Body of pancreas (tissue), 4 donors: Measurements from ENCODE around the gene KLHDC8B. TPM values are rescaled to one million over a fixed set of nuclear protein-coding genes. Genes with fewer than 3 reads are reported as not detected.
A peak's percentile ranks its signal among the peaks of the same experiment; 100 is the strongest.
"Not testable (repeated sequence)": the region's sequence is repeated elsewhere in the genome, so short reads cannot be mapped to it uniquely, and the experiment has no call there.

Source experiments
- ATAC-seq: fragments of 150-250 bp; one replicate; pipeline ENCODE4 v1.9.1; 2016
- DNase-seq, 4 donors: peaks; one replicate each; pipeline ENCODE4 v3.0.0-alpha.2; 2019
- H3K27ac ChIP-seq, 4 donors: fragments of 200-600 bp; sonication (generic); 1 replicate in 3 of 4; 2 replicates in 1 of 4; pipeline versions ENCODE4 v1.5.1 to v1.6.1; 2016 to 2019; ENCODE audit warnings: mild to moderate bottlenecking in 1 of 4, mixed read lengths in 1 of 4, moderate library complexity in 1 of 4
- H3K27me3 ChIP-seq, 2 donors: fragments of 200-600 bp; sonication (generic); one replicate each; pipeline ENCODE4 v1.6.0; 2016; ENCODE audit warnings: mild to moderate bottlenecking in 1 of 2
- H3K36me3 ChIP-seq, 2 donors: fragments of 200-600 bp; sonication (generic); replicated peaks in 1 of 2; 2 replicates each; pipeline ENCODE4 v1.5.1; 2016; ENCODE audit warnings: low read depth in 2 of 2; ENCODE audit not compliant: insufficient read depth in 1 of 2
- H3K4me1 ChIP-seq: fragments of 200-600 bp; sonication (generic); one replicate; pipeline ENCODE4 v1.6.0; 2016
- H3K4me3 ChIP-seq, 2 donors: fragments of 200-600 bp; sonication (generic); 1 replicate in 1 of 2; 2 replicates in 1 of 2; pipeline ENCODE4 v1.5.1; 2016 to 2019
- H3K9me3 ChIP-seq, 3 donors: fragments of 200-600 bp; sonication (generic); 1 replicate in 2 of 3; 2 replicates in 1 of 3; pipeline ENCODE4 v1.5.1; 2016
- CTCF ChIP-seq, 7 experiments: fragments of 450-650 bp in 4 of 7; fragments of 200-600 bp in 3 of 7; sonication (generic) in 3 of 7; IDR thresholded peaks; one replicate each; pipeline ENCODE4 v1.5.1; 2016 to 2019; ENCODE audit warnings: antibody characterized with exemption in 7 of 7
- POLR2A ChIP-seq, 3 donors: fragments of 450-650 bp; IDR thresholded peaks; one replicate each; pipeline ENCODE4 v1.6.1; 2016; ENCODE audit warnings: antibody characterized with exemption in 3 of 3, mild to moderate bottlenecking in 2 of 3
- WGBS, 2 donors: methylation state at CpG; one replicate each; pipeline ENCODE4 v1.1.5; 2017; 5-methylcytosine and 5-hydroxymethylcytosine counted together
- intact Hi-C: fragments of 100-400 bp; cut with DNase I; formaldehyde crosslinking; loops from one replicate; pipeline ENCODE4 v1.15.1; 2023
- total RNA-seq, 2 donors: library from RNA; depleted of rRNA; stranded (reverse); fragments of >200 nt; gene quantifications; one replicate each; pipeline ENCODE4 v1.1.0, GENCODE V29; 2016

Gene KLHDC8B
- total RNA-seq, 2 donors from 2014 or later, result 19.5 to 22.1 TPM

GRCh38 chr3:49213541-49213943, 42.1 kb downstream of the KLHDC8B start:
- Histone ChIP-seq H3K9me3 (no peaks in the 10 kb centered on the region), H3K27me3 (no peaks in the 10 kb centered on the region), H3K36me3 (no peaks in the 10 kb centered on the region), H3K27ac (no peak overlapping the region), H3K4me1 (peaks cover 9% of the 10 kb centered on the region), H3K4me3 (no peak overlapping the region)
- DNase-seq, result no peak
- WGBS, 2 donors, result 90 to 100% methylated on average over 1 to 14 of the region's 15 CpGs
- intact Hi-C loops, result no loop called here
- no peak for ATAC-seq
- no peak for TF ChIP-seq CTCF (IDR thresholded peaks at IDR 0.05)
- TF ChIP-seq POLR2A (IDR thresholded peaks at IDR 0.05), result no peak

- no peak overlapping the region for H3K4me3 ChIP-seq
- no peak for DNase-seq
- no peak for ATAC-seq
- no peaks in the 10 kb centered on the region for H3K27me3 ChIP-seq
- H3K9me3 ChIP-seq, result no peaks in the 10 kb centered on the region
- no peaks in the 10 kb centered on the region for H3K36me3 ChIP-seq
- H3K4me1 ChIP-seq, result peaks cover 14% of the 10 kb centered on the region
- TF ChIP-seq POLR2A (IDR thresholded peaks at IDR 0.05), result no peak
- no peak for TF ChIP-seq CTCF (IDR thresholded peaks at IDR 0.05)
- intact Hi-C loops, result no loop called here
- WGBS, 2 donors, result 66 to 78% methylated on average over 2 of the region's 2 CpGs
- no peak overlapping the region for H3K27ac ChIP-seq
Measured at GRCh38 chr3:49213998-49214397, 42.6 kb downstream of the KLHDC8B start.

GRCh38 chr3:49216687-49217086, 45.3 kb downstream of the KLHDC8B start:
- H3K27me3 ChIP-seq, H3K9me3 ChIP-seq, H3K27ac ChIP-seq, ATAC-seq, H3K36me3 ChIP-seq, intact Hi-C loops, DNase-seq, H3K4me3 ChIP-seq: not testable (repeated sequence)
- H3K4me1 ChIP-seq, result peaks cover 16% of the 10 kb centered on the region
- WGBS, 2 donors, result 75 to 83% methylated on average over 3 of the region's 3 CpGs

GRCh38 chr3:49217108-49217507, 45.7 kb downstream of the KLHDC8B start:
- H3K36me3 ChIP-seq, H3K27me3 ChIP-seq, H3K9me3 ChIP-seq, H3K27ac ChIP-seq, ATAC-seq, intact Hi-C loops, DNase-seq, H3K4me3 ChIP-seq: not testable (repeated sequence)
- H3K4me1 ChIP-seq, result peaks cover 16% of the 10 kb centered on the region

- Histone ChIP-seq H3K4me3 (no peak overlapping the region), H3K27ac (peak overlapping the region; percentile 62 to 73 (median 68)), H3K27me3 (no peaks in the 10 kb centered on the region), H3K4me1 (peaks cover 16% of the 10 kb centered on the region), H3K9me3 (no peaks in the 10 kb centered on the region), H3K36me3 (no peaks in the 10 kb centered on the region)
- TF ChIP-seq CTCF (IDR thresholded peaks at IDR 0.05) (no peak), POLR2A (IDR thresholded peaks at IDR 0.05) (no peak)
- peak; percentile 33 for ATAC-seq
- DNase-seq, result peak; percentile 30 to 62 (median 42)
- 44 to 57% methylated on average over 7 of the region's 7 CpGs for WGBS, 2 donors
- intact Hi-C loops, result no loop called here
Measured at GRCh38 chr3:49217688-49218470, 46.5 kb downstream of the KLHDC8B start.
